NCI-H2227 (cell line): ENCODE data around the gene MAGEB18.

Source experiments
- DNase-seq: peaks from one replicate; lab custom pipeline; 2025; ENCODE audit not compliant: unreplicated experiment; lab: John Stamatoyannopoulos, UW

The MAGEB18 gene

DNA sequence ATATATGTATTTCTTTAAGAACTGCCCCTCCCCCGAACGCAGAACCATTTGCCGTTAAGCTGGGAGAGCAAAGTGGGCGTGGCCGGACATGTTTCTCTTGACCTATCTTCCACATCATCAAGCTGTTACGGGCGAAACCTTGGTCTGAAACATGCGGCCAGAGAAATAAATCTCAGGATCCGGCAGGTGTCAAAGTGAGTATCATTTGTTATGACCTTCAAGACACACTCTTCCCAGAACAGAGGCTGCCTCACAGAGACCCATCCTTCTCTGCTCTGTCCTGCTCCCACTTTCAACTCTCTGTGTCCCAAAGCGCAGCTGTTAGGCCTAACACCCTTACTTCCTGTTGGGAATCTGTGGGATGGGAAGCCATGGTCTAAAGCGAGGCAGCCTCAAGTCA lies at the start of gene MAGEB18:
MAGEB18 (plus strand) TSS at position 70 of the 400 bp plus-strand sequence. CDS start 643 bp downstream, outside the sequence.
- DNase-seq = no peak

- no peak for DNase-seq
Measured at GRCh38 chrX:26100421-26100920, 37.7 kb upstream of the MAGEB18 start.

- DNase-seq = no peak
Measured at GRCh38 chrX:26109142-26109541, 29.0 kb upstream of the MAGEB18 start.

GRCh38 chrX:26146024-26146423 lies 7.9 kb downstream of the MAGEB18 start:
- DNase-seq = no peak

DNA sequence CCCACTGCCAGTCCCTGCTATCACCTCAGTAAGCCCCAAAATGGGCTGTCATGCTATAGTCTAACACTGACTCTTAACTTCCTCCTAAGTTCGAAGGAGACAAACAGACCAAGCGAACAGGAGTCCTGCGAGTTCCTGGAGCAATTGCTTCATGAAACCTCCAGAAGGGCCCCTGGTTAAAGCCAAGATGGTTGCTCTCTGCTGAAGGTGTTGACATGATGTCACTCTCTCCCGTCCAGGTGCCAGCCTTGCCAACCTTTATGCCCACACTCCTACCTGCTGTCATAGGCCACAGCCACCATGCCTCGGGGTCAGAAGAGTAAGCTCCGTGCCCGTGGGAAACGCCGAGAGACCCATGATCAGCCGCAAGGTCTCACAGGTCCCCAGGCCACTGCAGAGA lies 22.2 kb downstream of the MAGEB18 start, which contains the start of gene MAGEB6B:
MAGEB6B (plus strand) TSS at position 301 of the 400 bp plus-strand sequence; CDS start at position 301, 0 bp downstream.
- no peak for DNase-seq
